Keratinocyte (primary cell): ENCODE measurements around the gene AZU1.

ENCODE experiments used
- EZH2 ChIP-seq: IDR thresholded peaks from one replicate; pipeline ENCODE4 v1.6.1; 2012; ENCODE audit warnings: inconsistent platforms, mild to moderate bottlenecking, low read length, moderate library complexity
- TF ChIP-seq, protein P1 (sequence below), 3 experiments: IDR thresholded peaks in 1 of 3; conservative IDR thresholded peaks in 1 of 3; optimal IDR thresholded peaks in 1 of 3; 2 replicates in 2 of 3; 3 replicates in 1 of 3; pipeline versions ENCODE3 to v1.5.1; 2011; ENCODE audit warnings: low read length in 3 of 3, mild to moderate bottlenecking in 3 of 3, moderate library complexity in 2 of 3, control low read depth in 1 of 3, inconsistent platforms in 1 of 3; ENCODE audit not compliant: insufficient read depth in 2 of 3; ENCODE audit errors: extremely low read depth in 1 of 3

DNA sequence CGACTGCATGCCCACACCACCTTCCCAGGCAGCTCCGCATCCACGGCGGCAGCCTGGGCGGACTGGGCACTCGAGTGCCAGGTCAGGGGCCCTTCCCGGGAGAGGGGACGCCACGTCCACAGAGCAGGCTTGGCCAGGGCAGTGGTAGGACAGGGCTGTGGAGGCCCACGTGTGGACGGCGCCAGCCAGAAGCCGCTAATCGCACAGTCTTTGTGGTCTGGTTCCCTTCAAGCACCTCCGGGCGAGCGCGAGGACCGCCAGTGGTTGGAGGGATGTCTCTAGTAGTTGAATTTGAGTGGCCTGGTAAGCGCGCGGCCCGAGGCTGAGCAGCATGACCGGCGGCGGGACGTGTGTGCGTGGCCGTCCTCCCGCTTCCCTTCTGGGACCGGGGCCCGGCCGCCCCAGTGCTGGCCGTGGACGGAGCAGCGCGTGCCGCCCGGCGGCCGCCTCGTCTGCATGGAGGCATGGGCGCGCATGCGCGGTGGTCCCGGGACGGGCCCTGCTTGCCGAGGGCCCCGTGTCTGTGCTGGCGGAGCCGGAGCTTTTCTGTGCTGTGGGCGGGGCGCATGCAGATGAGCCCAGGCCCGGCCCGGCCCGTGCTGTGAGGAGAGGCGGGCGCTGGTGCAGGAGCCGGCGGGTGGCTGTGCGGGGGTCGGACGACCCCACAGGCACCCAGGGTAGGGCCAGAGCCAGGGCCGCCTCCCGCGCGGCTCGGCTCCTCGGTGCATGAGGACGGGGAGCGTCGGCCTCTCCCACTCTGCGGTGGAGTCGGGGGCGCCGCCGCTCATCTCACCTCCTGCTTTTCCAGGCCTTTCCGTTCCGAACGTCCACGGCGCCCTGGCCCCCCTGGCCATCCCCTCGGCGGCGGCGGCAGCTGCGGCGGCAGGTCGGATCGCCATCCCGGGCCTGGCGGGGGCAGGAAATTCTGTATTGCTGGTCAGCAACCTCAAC lies 21.8 kb upstream of the AZU1 start:
- TF ChIP-seq EZH2, result no peak
- TF ChIP-seq, protein P1, sequence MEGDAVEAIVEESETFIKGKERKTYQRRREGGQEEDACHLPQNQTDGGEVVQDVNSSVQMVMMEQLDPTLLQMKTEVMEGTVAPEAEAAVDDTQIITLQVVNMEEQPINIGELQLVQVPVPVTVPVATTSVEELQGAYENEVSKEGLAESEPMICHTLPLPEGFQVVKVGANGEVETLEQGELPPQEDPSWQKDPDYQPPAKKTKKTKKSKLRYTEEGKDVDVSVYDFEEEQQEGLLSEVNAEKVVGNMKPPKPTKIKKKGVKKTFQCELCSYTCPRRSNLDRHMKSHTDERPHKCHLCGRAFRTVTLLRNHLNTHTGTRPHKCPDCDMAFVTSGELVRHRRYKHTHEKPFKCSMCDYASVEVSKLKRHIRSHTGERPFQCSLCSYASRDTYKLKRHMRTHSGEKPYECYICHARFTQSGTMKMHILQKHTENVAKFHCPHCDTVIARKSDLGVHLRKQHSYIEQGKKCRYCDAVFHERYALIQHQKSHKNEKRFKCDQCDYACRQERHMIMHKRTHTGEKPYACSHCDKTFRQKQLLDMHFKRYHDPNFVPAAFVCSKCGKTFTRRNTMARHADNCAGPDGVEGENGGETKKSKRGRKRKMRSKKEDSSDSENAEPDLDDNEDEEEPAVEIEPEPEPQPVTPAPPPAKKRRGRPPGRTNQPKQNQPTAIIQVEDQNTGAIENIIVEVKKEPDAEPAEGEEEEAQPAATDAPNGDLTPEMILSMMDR (optimal IDR thresholded peaks at IDR 0.05 in 1 of 3, IDR thresholded peaks at IDR 0.05 in 1 of 3, conservative IDR thresholded peaks at IDR 0.05 in 1 of 3; ENCODE audit: extremely low read depth in 1 of 3, insufficient read depth in 2 of 3, low read length in 3 of 3), result no peak
